WTC11 (cell line): ENCODE results near the gene ALKBH4.

ENCODE experiments used
- KAT7 ChIP-seq: sonication (generic); formaldehyde crosslinking; IDR thresholded peaks from 2 replicates; pipeline ENCODE4 v1.8.1; 2023; ENCODE audit warnings: missing genetic modification reagents, mild to moderate bottlenecking, borderline replicate concordance
- NFE2L1 ChIP-seq: sonication (generic); formaldehyde crosslinking; IDR thresholded peaks from 2 replicates; pipeline ENCODE4 v1.8.1; 2023; ENCODE audit warnings: missing genetic modification reagents
- OVOL2 ChIP-seq: fragments of 250-450 bp; sonication (Bioruptor Pico); IDR thresholded peaks from 2 replicates; pipeline ENCODE4 v1.9.0; 2021; ENCODE audit warnings: mild to moderate bottlenecking, borderline replicate concordance
- TEAD4 ChIP-seq: sonication (generic); formaldehyde crosslinking; IDR thresholded peaks from 2 replicates; pipeline ENCODE4 v1.8.0; 2022; ENCODE audit warnings: mild to moderate bottlenecking, missing genetic modification reagents
- TF ChIP-seq, protein P1 (sequence below): fragments of 200-600 bp; IDR thresholded peaks from 2 replicates; pipeline ENCODE4 v1.8.0; 2022; ENCODE audit warnings: antibody characterized with exemption

DNA sequence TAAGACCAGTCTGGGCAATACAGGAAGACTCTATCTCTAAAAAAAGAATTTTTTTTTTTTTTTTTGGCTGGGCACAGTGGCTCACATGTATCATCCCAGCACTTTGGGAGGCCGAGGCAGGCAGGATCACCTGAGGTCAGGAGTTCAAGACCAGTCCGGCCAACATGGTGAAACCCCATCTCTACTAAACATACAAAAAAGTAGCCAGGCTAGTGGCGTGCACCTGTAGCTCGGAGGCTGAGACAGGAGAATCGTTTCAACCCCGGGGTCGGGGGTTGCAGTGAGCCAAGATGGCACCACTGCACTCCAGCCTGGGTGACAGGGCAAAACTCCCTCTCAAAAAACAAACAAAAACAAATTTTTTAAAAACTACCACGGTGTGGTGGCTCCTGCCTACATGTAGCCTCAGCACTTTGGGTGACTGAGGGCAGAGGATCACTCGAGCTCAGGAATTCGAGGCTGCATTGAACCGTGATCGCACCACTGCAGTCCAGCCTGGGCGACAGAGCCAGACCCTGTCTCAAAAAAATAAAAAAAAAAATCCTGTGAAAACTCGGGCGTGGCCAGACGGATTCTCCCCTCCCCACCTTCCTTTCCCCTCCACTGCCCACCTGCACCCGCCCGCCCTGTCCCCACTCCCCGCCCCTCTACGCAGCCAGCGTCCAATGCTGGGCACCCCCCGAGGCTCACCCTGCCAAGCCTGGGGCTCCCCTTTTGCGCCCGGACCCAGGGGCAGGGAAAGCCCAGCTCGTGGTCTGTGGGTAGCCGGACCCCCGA, 32.0 kb downstream of the ALKBH4 start:
- no peak for TF ChIP-seq KAT7 (CRISPR knock-in tag)
- TF ChIP-seq NFE2L1 (CRISPR knock-in tag), result no peak
- TF ChIP-seq OVOL2, result no peak
- TF ChIP-seq, protein P1, sequence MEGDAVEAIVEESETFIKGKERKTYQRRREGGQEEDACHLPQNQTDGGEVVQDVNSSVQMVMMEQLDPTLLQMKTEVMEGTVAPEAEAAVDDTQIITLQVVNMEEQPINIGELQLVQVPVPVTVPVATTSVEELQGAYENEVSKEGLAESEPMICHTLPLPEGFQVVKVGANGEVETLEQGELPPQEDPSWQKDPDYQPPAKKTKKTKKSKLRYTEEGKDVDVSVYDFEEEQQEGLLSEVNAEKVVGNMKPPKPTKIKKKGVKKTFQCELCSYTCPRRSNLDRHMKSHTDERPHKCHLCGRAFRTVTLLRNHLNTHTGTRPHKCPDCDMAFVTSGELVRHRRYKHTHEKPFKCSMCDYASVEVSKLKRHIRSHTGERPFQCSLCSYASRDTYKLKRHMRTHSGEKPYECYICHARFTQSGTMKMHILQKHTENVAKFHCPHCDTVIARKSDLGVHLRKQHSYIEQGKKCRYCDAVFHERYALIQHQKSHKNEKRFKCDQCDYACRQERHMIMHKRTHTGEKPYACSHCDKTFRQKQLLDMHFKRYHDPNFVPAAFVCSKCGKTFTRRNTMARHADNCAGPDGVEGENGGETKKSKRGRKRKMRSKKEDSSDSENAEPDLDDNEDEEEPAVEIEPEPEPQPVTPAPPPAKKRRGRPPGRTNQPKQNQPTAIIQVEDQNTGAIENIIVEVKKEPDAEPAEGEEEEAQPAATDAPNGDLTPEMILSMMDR, result no peak
- TF ChIP-seq TEAD4 (CRISPR knock-in tag), result no peak
